GM19372 (cell line): ENCODE data around the gene FAM118A.
"Not testable (repeated sequence)": the region's sequence is repeated elsewhere in the genome, so short reads cannot be mapped to it uniquely, and the experiment has no call there.

ENCODE experiments used
- ATAC-seq: cut with Tn5 transposase; IDR thresholded peaks from one replicate; pipeline ENCODE4 v1.9.1; 2021; ENCODE audit warnings: mild to moderate bottlenecking, low read depth, moderate library complexity; ENCODE audit not compliant: unreplicated experiment

FAM118A gene

GRCh38 chr22:45358127-45358526, 48.4 kb downstream of the FAM118A start:
- no peak for ATAC-seq

DNA sequence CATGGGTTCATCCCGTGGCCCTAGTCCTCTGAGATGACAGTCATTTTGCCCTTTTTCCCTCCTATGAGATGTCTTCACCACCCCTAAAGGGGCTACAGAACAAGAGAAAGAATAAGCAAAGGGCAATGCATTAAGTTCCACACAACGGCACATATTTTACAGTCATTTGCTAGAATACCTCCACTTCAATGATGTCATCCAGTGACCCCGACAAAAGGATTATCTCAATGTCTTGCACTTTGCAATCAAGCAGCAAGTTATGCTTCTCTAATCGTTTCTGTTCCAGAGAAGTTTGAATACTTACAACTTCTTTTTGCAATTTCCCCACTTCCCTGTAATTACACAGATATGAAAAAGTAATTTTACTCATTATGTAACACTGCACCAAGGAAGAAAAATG, 49.9 kb downstream of the FAM118A start:
- no peak for ATAC-seq

DNA sequence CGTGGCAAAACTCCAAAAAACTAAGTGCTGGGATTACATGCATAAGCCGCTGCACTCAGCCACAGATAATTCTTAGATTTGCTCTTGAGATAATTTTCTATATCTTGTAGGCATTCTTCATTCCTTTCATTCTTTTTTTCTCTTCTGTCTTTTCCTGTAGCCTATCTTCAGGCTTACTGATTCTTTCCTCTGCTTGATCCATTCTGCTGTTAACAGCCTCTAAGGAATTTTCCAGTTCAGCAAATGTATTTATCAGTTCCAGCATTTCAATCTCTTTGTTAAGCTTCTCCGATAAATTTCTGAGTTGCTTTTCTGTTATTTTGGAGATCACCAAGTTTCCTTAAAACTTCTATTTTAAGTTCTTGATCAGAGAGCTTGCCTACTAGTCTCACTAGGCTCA, 57.0 kb downstream of the FAM118A start:
- ATAC-seq = no peak

DNA sequence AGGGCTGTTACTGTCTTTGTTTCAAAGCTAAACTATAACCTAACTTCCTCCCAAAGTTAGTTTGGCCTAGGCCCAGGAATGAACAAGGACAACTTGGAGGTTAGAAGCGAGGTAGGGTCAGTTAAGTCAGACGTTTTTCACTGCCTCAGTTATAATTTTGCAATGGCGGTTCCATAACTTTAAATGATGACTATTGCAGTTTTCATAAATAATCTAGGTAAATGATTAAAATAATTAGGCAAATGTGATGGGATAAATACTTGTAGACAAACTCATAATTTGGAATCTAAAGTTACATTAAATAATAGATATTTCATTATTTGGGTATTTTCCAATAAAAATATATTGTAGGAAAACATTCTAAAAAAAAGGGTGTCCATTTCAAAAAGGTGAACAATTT, 63.9 kb downstream of the FAM118A start:
- not testable (repeated sequence) for ATAC-seq

DNA sequence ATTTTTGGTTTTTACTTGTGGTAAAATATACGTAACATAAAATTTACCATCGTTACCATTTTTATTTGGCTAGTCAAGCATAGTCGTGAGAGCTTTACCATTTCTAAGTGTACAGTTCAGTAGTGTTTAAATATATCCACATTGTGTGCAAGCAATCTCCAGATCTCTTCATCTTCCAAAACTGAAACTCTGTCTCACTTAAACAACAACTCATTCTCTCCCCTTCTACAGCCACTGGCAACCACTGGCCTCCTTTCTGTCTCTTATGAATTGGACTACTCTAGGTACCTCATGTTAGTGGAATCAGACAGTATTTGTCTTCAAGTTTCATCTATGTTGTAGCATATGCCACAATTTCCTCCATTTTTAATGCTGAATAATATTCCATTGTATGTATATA, 66.3 kb downstream of the FAM118A start:
- ATAC-seq = no peak

DNA sequence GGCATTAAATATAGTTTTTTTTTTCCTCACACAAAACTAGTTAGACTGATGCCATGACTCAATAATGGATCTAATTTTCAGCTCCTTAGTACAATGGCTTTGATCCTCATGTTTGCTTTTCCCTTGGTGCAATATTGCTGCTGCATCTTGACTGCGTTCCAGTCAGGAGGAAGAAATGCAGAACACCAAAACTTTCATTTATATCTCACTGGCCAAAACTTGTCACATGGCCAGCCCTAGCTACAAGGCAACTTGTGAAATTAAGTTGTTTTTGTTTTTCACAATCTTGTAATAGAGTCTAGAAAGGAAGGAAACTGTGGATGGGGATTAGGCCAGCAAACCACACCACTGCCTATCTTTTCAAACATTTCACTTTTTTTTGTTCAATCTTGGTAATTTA, 67.0 kb downstream of the FAM118A start:
- ATAC-seq = no peak

- no peak for ATAC-seq
Observed at GRCh38 chr22:45381348-45381747, 71.6 kb downstream of the FAM118A start.

DNA sequence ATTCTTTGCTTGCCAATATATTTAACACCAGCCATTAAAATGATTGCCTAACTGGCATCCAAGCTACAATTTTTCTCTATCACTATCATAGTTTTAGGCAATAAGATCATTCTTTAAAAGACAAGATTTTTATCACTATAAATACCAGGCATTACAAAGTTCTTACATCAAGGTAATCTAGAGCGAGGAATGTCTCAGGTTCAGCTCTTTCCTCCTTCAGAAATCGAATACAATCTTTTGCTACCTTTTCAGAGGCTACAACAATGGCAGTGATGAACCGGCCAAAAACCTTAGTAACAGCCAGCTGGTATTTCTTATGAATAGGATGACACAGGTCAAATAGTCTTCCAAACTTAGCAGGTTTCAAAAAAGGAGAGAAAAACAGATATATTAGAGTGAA, 79.8 kb downstream of the FAM118A start:
- ATAC-seq = no peak
